OCI-LY1 (cell line): ENCODE measurements around the gene AFM.

ENCODE experiments used
- H2AFZ ChIP-seq: fragments of 200-600 bp; sonication (generic), shearing (Covaris generic); 2 replicates; pipeline ENCODE4 v1.6.0; 2014; ENCODE audit warnings: antibody characterized with exemption, mild to moderate bottlenecking, low read length
- H3F3A ChIP-seq: fragments of 200-600 bp; sonication (generic), shearing (Covaris generic); 2 replicates; pipeline ENCODE4 v1.6.0; 2014; ENCODE audit warnings: mild to moderate bottlenecking, antibody characterized with exemption, low read length, moderate library complexity; ENCODE audit not compliant: insufficient read depth
- H3K27ac ChIP-seq: fragments of 200-600 bp; sonication (generic); 2 replicates; pipeline ENCODE4 v1.5.1; 2014; ENCODE audit warnings: low read length, mixed run types, mild to moderate bottlenecking, low read depth; ENCODE audit not compliant: poor library complexity, severe bottlenecking
- H3K27me3 ChIP-seq: fragments of 200-600 bp; sonication (generic); 2 replicates; pipeline ENCODE4 v1.6.0; 2014; ENCODE audit warnings: antibody characterized with exemption, mild to moderate bottlenecking, low read length, moderate library complexity; ENCODE audit not compliant: insufficient read depth
- H3K36me3 ChIP-seq: fragments of 200-600 bp; sonication (generic); 2 replicates; pipeline ENCODE4 v1.6.1; 2014; ENCODE audit warnings: mild to moderate bottlenecking, antibody characterized with exemption, low read length, moderate library complexity, mixed read lengths; ENCODE audit not compliant: insufficient read depth
- H3K4me1 ChIP-seq: fragments of 200-600 bp; sonication (generic); 2 replicates; pipeline ENCODE4 v1.5.1; 2014; ENCODE audit warnings: mild to moderate bottlenecking, low read length, moderate library complexity; ENCODE audit not compliant: insufficient read depth, severe bottlenecking
- H3K4me2 ChIP-seq: fragments of 200-600 bp; sonication (generic), shearing (Covaris generic); 2 replicates; pipeline ENCODE4 v1.6.1; 2014; ENCODE audit warnings: low read length
- H3K4me3 ChIP-seq: fragments of 200-600 bp; sonication (generic); 2 replicates; pipeline ENCODE4 v1.5.1; 2014; ENCODE audit warnings: low read length, low read depth, mild to moderate bottlenecking, mixed read lengths; ENCODE audit not compliant: poor library complexity, severe bottlenecking
- H3K79me2 ChIP-seq: fragments of 200-600 bp; shearing (Covaris generic); 2 replicates; pipeline ENCODE4 v1.6.1; 2016; ENCODE audit warnings: mixed run types, low read length, mixed read lengths; ENCODE audit not compliant: insufficient read depth
- H3K9ac ChIP-seq: fragments of 200-600 bp; sonication (generic), shearing (Covaris generic); 2 replicates; pipeline ENCODE4 v1.6.1; 2014; ENCODE audit warnings: mild to moderate bottlenecking, low read length, mixed read lengths
- H3K9me2 ChIP-seq: fragments of 200-600 bp; sonication (generic), shearing (Covaris generic); 2 replicates; pipeline ENCODE4 v1.6.1; 2014; ENCODE audit warnings: low read depth, mild to moderate bottlenecking, low read length, mixed read lengths
- H3K9me3 ChIP-seq: fragments of 200-600 bp; shearing (Covaris generic); 2 replicates; pipeline ENCODE4 v1.6.1; 2014; ENCODE audit warnings: low read length, mixed read lengths
- H4K20me1 ChIP-seq: fragments of 200-600 bp; sonication (generic), shearing (Covaris generic); 2 replicates; pipeline ENCODE4 v1.6.0; 2016; ENCODE audit warnings: mild to moderate bottlenecking, low read length; ENCODE audit not compliant: insufficient read depth
- CTCF ChIP-seq: fragments of 200-600 bp; sonication (generic), shearing (Covaris generic); IDR thresholded peaks from 2 replicates; pipeline ENCODE4 v1.5.1; 2017; ENCODE audit warnings: mild to moderate bottlenecking, antibody characterized with exemption, low read length, moderate library complexity, mixed read lengths
- EZH2 ChIP-seq: fragments of 200-600 bp; sonication (generic), shearing (Covaris generic); IDR thresholded peaks from 2 replicates; pipeline ENCODE4 v1.8.0; 2017; ENCODE audit warnings: borderline replicate concordance, mixed run types, mild to moderate bottlenecking, antibody characterized with exemption, low read length, moderate library complexity, mixed read lengths

The AFM gene

GRCh38 chr4:73436674-73437557 lies 44.6 kb upstream of the AFM start:
- TF ChIP-seq CTCF (no peak), EZH2 (no peak)
- Histone ChIP-seq H3K27me3 (no peaks in the 10 kb centered on the region), H3K36me3 (no peaks in the 10 kb centered on the region), H3K9me3 (no peaks in the 10 kb centered on the region), H3K9ac (no peak overlapping the region), H3K9me2 (no peaks in the 10 kb centered on the region), H4K20me1 (no peaks in the 10 kb centered on the region), H3K27ac (no peak overlapping the region), H3K79me2 (no peaks in the 10 kb centered on the region), H3K4me1 (no peaks in the 10 kb centered on the region), H3K4me3 (no peak overlapping the region), H3K4me2 (no peak overlapping the region), H3F3A (no peaks in the 10 kb centered on the region), H2AFZ (no peak overlapping the region)

- Histone ChIP-seq H3K4me1 (no peaks in the 10 kb centered on the region), H3K9me3 (no peaks in the 10 kb centered on the region), H3K79me2 (no peaks in the 10 kb centered on the region), H3K36me3 (no peaks in the 10 kb centered on the region), H3K4me3 (no peak overlapping the region), H2AFZ (no peak overlapping the region), H3F3A (no peaks in the 10 kb centered on the region), H3K4me2 (no peak overlapping the region), H3K27me3 (no peaks in the 10 kb centered on the region), H4K20me1 (no peaks in the 10 kb centered on the region), H3K27ac (no peak overlapping the region), H3K9me2 (no peaks in the 10 kb centered on the region), H3K9ac (no peak overlapping the region)
- TF ChIP-seq CTCF: no peak
- no peak for TF ChIP-seq EZH2
Measured at GRCh38 chr4:73437558-73437956, 44.0 kb upstream of the AFM start.

GRCh38 chr4:73438048-73438447 lies 43.5 kb upstream of the AFM start:
- Histone ChIP-seq H2AFZ (no peak overlapping the region), H3K27me3 (no peaks in the 10 kb centered on the region), H3K79me2 (no peaks in the 10 kb centered on the region), H3K9me2 (no peaks in the 10 kb centered on the region), H3K27ac (no peak overlapping the region), H3K36me3 (no peaks in the 10 kb centered on the region), H3K4me2 (no peak overlapping the region), H3F3A (no peaks in the 10 kb centered on the region), H3K4me3 (no peak overlapping the region), H3K9me3 (no peaks in the 10 kb centered on the region), H3K4me1 (no peaks in the 10 kb centered on the region), H4K20me1 (no peaks in the 10 kb centered on the region), H3K9ac (no peak overlapping the region)
- no peak for TF ChIP-seq CTCF
- TF ChIP-seq EZH2: no peak
